CD4-positive, alpha-beta memory T cell (primary cell): ENCODE data around the gene ACTL7A. TPM values are rescaled to one million over a fixed set of nuclear protein-coding genes. Genes with fewer than 3 reads are reported as not detected.
A peak's percentile ranks its signal among the peaks of the same experiment; 100 is the strongest.

Experiments used
- CTCF ChIA-PET: fragments of 350-600 bp; sonication (Branson Sonifier 250); formaldehyde crosslinking; loops from one replicate; lab custom pipeline; 2021; ENCODE audit warnings: inconsistent platforms; ENCODE audit not compliant: partially characterized antibody; lab: Charles Lee
- POLR2A ChIA-PET: fragments of 350-600 bp; sonication (Branson Sonifier 250); formaldehyde crosslinking; loops from one replicate; lab custom pipeline; 2021; ENCODE audit not compliant: partially characterized antibody; lab: Charles Lee
- DNase-seq, 5 donors: peaks; one replicate each; pipeline versions ENCODE4 v3.0.0 to v3.0.0-alpha.2; 2020 to 2022; ENCODE audit warnings: mixed read lengths in 1 of 5
- H3K27ac ChIP-seq: one replicate; pipeline ENCODE4 v1.7.0; 2013; ENCODE audit warnings: low read depth, low read length
- H3K27me3 ChIP-seq: 2 replicates; pipeline ENCODE4 v1.7.0; 2013; ENCODE audit warnings: mild to moderate bottlenecking, low read length, moderate library complexity; ENCODE audit not compliant: insufficient read depth
- H3K36me3 ChIP-seq: 2 replicates; pipeline ENCODE4 v1.7.0; 2013; ENCODE audit warnings: mild to moderate bottlenecking, low read length, moderate library complexity; ENCODE audit not compliant: insufficient read depth
- H3K4me1 ChIP-seq: 2 replicates; pipeline ENCODE4 v1.7.0; 2013; ENCODE audit warnings: mild to moderate bottlenecking, low read length, moderate library complexity; ENCODE audit not compliant: insufficient read depth
- H3K4me3 ChIP-seq, 2 donors: one replicate each; pipeline ENCODE4 v1.7.0; 2013; ENCODE audit warnings: low read length in 2 of 2, mild to moderate bottlenecking in 1 of 2
- H3K9me3 ChIP-seq, 2 donors: one replicate each; pipeline ENCODE4 v1.7.0; 2013; ENCODE audit warnings: low read length in 2 of 2, control low read depth in 1 of 2; ENCODE audit not compliant: control insufficient read depth in 1 of 2
- H3K27ac Mint-ChIP-seq, 7 donors: one replicate each; pipeline ENCODE4 v1.8.0; 2020 to 2021; ENCODE audit warnings: mixed read lengths in 7 of 7, mild to moderate bottlenecking in 6 of 7, inconsistent platforms in 3 of 7, moderate library complexity in 3 of 7
- H3K27me3 Mint-ChIP-seq, 2 donors: one replicate each; pipeline ENCODE4 v1.8.0; 2020 to 2021; ENCODE audit warnings: mixed read lengths in 2 of 2
- H3K36me3 Mint-ChIP-seq, 2 donors: one replicate each; pipeline ENCODE4 v1.8.0; 2020 to 2021; ENCODE audit warnings: mixed read lengths in 2 of 2, inconsistent platforms in 1 of 2, mild to moderate bottlenecking in 1 of 2
- H3K4me1 Mint-ChIP-seq, 4 donors: one replicate each; pipeline ENCODE4 v1.8.0; 2020 to 2021; ENCODE audit warnings: mixed read lengths in 4 of 4, mild to moderate bottlenecking in 1 of 4
- H3K4me3 Mint-ChIP-seq, 8 donors: one replicate each; pipeline ENCODE4 v1.8.0; 2020 to 2021; ENCODE audit warnings: mixed read lengths in 8 of 8, mild to moderate bottlenecking in 7 of 8, moderate library complexity in 6 of 8, inconsistent platforms in 3 of 8
- H3K9me3 Mint-ChIP-seq, 8 donors: one replicate each; pipeline ENCODE4 v1.8.0; 2020 to 2021; ENCODE audit warnings: mixed read lengths in 8 of 8, mild to moderate bottlenecking in 5 of 8, inconsistent platforms in 3 of 8, moderate library complexity in 1 of 8
- intact Hi-C: fragments of 100-400 bp; cut with micrococcal nuclease; formaldehyde crosslinking; loops from one replicate; pipeline ENCODE4 v1.15.1; 2023
- polyA plus RNA-seq, 2 donors: library from polyadenylated mRNA; unstranded; fragments of 300-500 nt; fragmentation: Illumina TruSeq; gene quantifications; one replicate each; pipeline ENCODE4 v1.2.3, GENCODE V29; 2021
- total RNA-seq, 2 experiments: library from RNA; stranded (reverse); gene quantifications; one replicate each; pipeline ENCODE4 v1.2.3, GENCODE V29; 2021

ACTL7A gene
- total and polyA plus RNA-seq, 4 experiments from 2014 or later: not detected

GRCh38 chr9:108903420-108904103, 41.5 kb downstream of the ACTL7A start:
- intact Hi-C loops: no loop called here
- Histone ChIP-seq H3K9me3 (no peaks in the 10 kb centered on the region), H3K4me3 (no peak overlapping the region), H3K4me1 (no peaks in the 10 kb centered on the region), H3K27ac (no peak overlapping the region), H3K36me3 (peaks cover 39% of the 10 kb centered on the region), H3K27me3 (no peaks in the 10 kb centered on the region)
- Mint-ChIP-seq H3K27me3 (no peaks in the 10 kb centered on the region), H3K4me3 (no peak overlapping the region), H3K9me3 (peaks cover 0 to 1% (median 0%) of the 10 kb centered on the region in 8 donors), H3K36me3 (peaks cover 74 to 90% of the 10 kb centered on the region in 2 donors), H3K4me1 (peaks cover 0 to 2% (median 0%) of the 10 kb centered on the region in 4 donors), H3K27ac (peak overlapping the region in 5 of 7 donors; percentile 1 to 36 (median 16))
- ChIA-PET CTCF (no interaction called here), POLR2A (no interaction called here)
- DNase-seq: no peak

DNA sequence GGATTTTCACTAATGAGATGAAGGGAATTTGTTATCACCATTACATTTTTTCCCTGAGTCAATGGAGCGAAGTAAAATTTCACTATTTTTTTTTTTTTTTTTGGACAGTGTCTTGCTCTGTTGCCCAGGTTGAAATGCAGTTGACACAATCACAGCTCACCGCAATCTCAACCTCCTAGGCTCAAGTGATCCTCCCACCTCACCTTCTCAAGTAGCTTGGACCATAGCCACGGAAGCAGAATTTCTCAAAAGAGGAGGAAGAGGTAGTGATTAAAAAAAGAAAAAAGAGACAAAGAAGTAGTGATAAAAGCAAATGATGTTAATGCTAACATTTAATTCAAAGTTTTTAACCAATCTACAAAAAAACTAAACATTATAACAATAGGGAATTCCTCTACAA, 42.1 kb downstream of the ACTL7A start:
- H3K27me3 Mint-ChIP-seq: no peaks in the 10 kb centered on the region
- H3K27ac Mint-ChIP-seq: peak overlapping the region in 1 of 7 donors; percentile 63
- Histone ChIP-seq H3K4me1 (no peaks in the 10 kb centered on the region), H3K9me3 (no peaks in the 10 kb centered on the region), H3K27ac (no peak overlapping the region), H3K36me3 (peaks cover 44% of the 10 kb centered on the region), H3K27me3 (no peaks in the 10 kb centered on the region), H3K4me3 (no peak overlapping the region)
- intact Hi-C loops: no loop called here
- peaks cover 76 to 90% of the 10 kb centered on the region in 2 donors for H3K36me3 Mint-ChIP-seq
- DNase-seq: no peak
- no peak overlapping the region for H3K4me3 Mint-ChIP-seq
- CTCF ChIA-PET: interaction anchor here (0.8 kb wide), 1 partner anchor 15 kb away, joined by 4 read pairs; no protein-coding TSS in a partner anchor
- peaks cover 0 to 2% (median 0%) of the 10 kb centered on the region in 4 donors for H3K4me1 Mint-ChIP-seq
- peaks cover 0 to 1% (median 0%) of the 10 kb centered on the region in 8 donors for H3K9me3 Mint-ChIP-seq
- POLR2A ChIA-PET: no interaction called here

DNA sequence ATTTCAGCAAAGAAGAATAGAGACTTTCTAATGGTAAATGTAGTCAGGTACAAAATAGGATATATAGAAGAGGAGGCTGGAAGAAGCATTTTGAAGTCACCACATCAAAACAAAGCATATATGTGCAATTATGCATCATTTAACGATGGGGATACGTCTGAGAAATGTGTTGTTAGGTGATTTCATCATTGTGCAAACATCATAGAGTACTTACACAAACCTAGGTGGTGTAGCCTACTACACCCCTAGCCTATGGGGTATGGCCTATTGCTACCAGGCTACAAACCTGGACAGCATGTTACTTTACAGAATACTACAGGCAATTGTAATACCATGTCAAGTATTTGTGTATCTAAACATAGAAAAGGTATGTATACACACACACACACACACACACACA, 43.4 kb downstream of the ACTL7A start:
- ChIA-PET POLR2A (no interaction called here), CTCF (no interaction called here)
- peaks cover 52% of the 10 kb centered on the region for H3K36me3 ChIP-seq
- H3K9me3 Mint-ChIP-seq: peaks cover 0 to 1% (median 0%) of the 10 kb centered on the region in 8 donors
- no peaks in the 10 kb centered on the region for H3K4me1 ChIP-seq
- H3K4me3 Mint-ChIP-seq: no peak overlapping the region
- intact Hi-C loops: no loop called here
- H3K27ac Mint-ChIP-seq: peak overlapping the region in 1 of 7 donors; percentile 49
- no peak for DNase-seq
- peaks cover 0 to 3% (median 2%) of the 10 kb centered on the region in 4 donors for H3K4me1 Mint-ChIP-seq
- H3K27ac ChIP-seq: no peak overlapping the region
- no peak overlapping the region for H3K4me3 ChIP-seq
- no peaks in the 10 kb centered on the region for H3K9me3 ChIP-seq
- H3K27me3 Mint-ChIP-seq: no peaks in the 10 kb centered on the region
- H3K27me3 ChIP-seq: no peaks in the 10 kb centered on the region
- peaks cover 71 to 86% of the 10 kb centered on the region in 2 donors for H3K36me3 Mint-ChIP-seq

DNA sequence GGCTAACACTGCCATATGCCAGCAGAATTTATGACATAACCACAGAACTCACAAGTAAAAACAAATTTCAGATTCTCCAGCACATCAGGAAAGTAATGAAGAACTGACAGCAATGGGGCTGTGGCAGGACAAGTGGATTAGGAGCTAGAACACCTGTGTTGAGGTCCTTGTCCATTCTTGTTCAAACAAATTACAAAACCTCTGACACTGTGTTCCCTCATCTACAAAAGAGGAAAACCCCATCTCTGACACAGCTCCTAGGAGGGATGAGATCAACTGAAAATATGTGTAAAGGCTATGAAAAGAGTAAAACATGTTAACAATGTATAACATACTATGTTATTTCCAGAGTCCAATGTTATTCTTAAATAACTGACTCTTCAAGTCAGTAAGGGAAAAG, 48.3 kb downstream of the ACTL7A start:
- H3K9me3 Mint-ChIP-seq: peaks cover 0 to 1% (median 0%) of the 10 kb centered on the region in 8 donors
- H3K27ac Mint-ChIP-seq: peak overlapping the region in 4 of 7 donors; percentile 59 to 93 (median 73)
- intact Hi-C loops: no loop called here

DNA sequence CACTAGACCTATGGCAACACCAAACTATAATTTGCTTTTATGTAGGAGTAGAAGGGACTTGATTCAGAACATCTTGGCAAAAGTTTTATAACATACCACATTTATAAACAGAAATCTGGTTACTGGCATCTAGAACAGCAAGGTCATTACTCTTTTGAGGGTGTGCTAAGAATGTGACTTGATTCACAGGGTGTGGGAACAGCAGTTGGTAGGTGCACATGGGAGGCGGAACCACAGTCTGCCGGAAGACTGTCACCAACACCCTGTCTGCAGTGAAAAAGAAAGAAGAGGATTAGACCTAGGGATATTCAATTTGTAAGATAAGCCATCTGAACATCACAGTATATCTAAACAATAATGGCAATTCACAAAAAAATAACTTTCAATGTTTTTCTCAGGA, 48.8 kb downstream of the ACTL7A start:
- POLR2A ChIA-PET: no interaction called here
- Mint-ChIP-seq H3K27ac (peak overlapping the region in 6 of 7 donors; percentile 37 to 93 (median 86)), H3K4me1 (peaks cover 14 to 26% (median 21%) of the 10 kb centered on the region in 4 donors), H3K36me3 (peaks cover 56 to 78% of the 10 kb centered on the region in 2 donors), H3K4me3 (no peak overlapping the region), H3K27me3 (no peaks in the 10 kb centered on the region), H3K9me3 (peaks cover 0 to 1% (median 0%) of the 10 kb centered on the region in 8 donors)
- no peak overlapping the region for H3K4me3 ChIP-seq
- CTCF ChIA-PET: interaction anchor here (1.1 kb wide), 1 partner anchor 42 kb away, joined by 3 read pairs; no protein-coding TSS in a partner anchor
- intact Hi-C loops: no loop called here
- no peak for DNase-seq
- H3K36me3 ChIP-seq: peaks cover 33% of the 10 kb centered on the region
- H3K4me1 ChIP-seq: peaks cover 17% of the 10 kb centered on the region
- no peaks in the 10 kb centered on the region for H3K27me3 ChIP-seq
- H3K27ac ChIP-seq: peak overlapping the region; percentile 30
- H3K9me3 ChIP-seq: no peaks in the 10 kb centered on the region

More for the DNA sequence above, 48.3 kb downstream of the ACTL7A start:
- Mint-ChIP-seq H3K4me1 (peaks cover 14 to 26% (median 21%) of the 10 kb centered on the region in 4 donors), H3K36me3 (peaks cover 54 to 77% of the 10 kb centered on the region in 2 donors), H3K4me3 (no peak overlapping the region), H3K27me3 (no peaks in the 10 kb centered on the region)
- Histone ChIP-seq H3K27me3 (no peaks in the 10 kb centered on the region), H3K4me1 (peaks cover 17% of the 10 kb centered on the region), H3K27ac (no peak overlapping the region), H3K4me3 (no peak overlapping the region), H3K36me3 (peaks cover 29% of the 10 kb centered on the region), H3K9me3 (no peaks in the 10 kb centered on the region)
- no peak for DNase-seq
- ChIA-PET POLR2A (no interaction called here), CTCF (interaction anchor here (1.1 kb wide), 1 partner anchor 43 kb away, joined by 3 read pairs; no protein-coding TSS in a partner anchor)

DNA sequence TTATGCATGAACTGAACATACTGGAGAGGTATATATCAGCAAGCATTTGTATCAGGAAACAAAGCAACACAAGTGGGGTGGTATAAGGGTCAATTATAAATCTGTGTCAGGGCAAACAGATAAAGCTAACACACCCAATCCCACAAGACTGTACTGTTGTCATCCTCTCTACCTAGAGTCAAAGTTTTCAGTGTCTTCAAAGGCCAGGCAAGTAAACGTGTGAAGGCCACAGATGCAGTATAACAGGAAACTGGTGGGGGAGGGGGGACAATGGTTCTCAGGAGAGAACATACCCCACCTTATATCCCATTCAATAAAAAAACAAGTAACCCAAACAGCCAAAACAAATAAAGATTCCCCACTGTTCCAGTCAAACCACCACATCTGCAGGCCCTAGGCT, 49.8 kb downstream of the ACTL7A start:
- no peak overlapping the region for H3K4me3 ChIP-seq
- H3K27ac Mint-ChIP-seq: peak overlapping the region in 5 of 7 donors; percentile 21 to 93 (median 89)
- H3K9me3 Mint-ChIP-seq: peaks cover 0 to 1% (median 0%) of the 10 kb centered on the region in 8 donors
- H3K27me3 Mint-ChIP-seq: no peaks in the 10 kb centered on the region
- H3K4me1 Mint-ChIP-seq: peaks cover 14 to 26% (median 21%) of the 10 kb centered on the region in 4 donors
- peaks cover 52 to 74% of the 10 kb centered on the region in 2 donors for H3K36me3 Mint-ChIP-seq
- ChIA-PET POLR2A (no interaction called here), CTCF (no interaction called here)
- no peaks in the 10 kb centered on the region for H3K9me3 ChIP-seq
- no peak overlapping the region for H3K27ac ChIP-seq
- intact Hi-C loops: no loop called here
- H3K27me3 ChIP-seq: no peaks in the 10 kb centered on the region
- H3K36me3 ChIP-seq: peaks cover 37% of the 10 kb centered on the region
- peaks cover 17% of the 10 kb centered on the region for H3K4me1 ChIP-seq
- H3K4me3 Mint-ChIP-seq: peak overlapping the region in 5 of 8 donors; percentile 2 to 74 (median 70)
- DNase-seq: peak in 4 of 5 donors; percentile 24 to 49 (median 35)
